Eye (tissue), 1 donor: ENCODE data around the gene TXLNB.
"Not testable (repeated sequence)": the region's sequence is repeated elsewhere in the genome, so short reads cannot be mapped to it uniquely, and the experiment has no call there.

Experiments
- DNase-seq: peaks from one replicate; pipeline ENCODE4 v3.0.0-alpha.2; 2015

TXLNB gene

GRCh38 chr6:139230391-139230840, 61.4 kb downstream of the TXLNB start:
- DNase-seq, result no peak

GRCh38 chr6:139228387-139228786, 63.4 kb downstream of the TXLNB start:
- DNase-seq, result not testable (repeated sequence)

- DNase-seq, result no peak
These were observed 72.1 kb downstream of the TXLNB start for GRCh38 chr6:139219746-139220145.

- peak; percentile 86 for DNase-seq
These were observed 72.5 kb downstream of the TXLNB start for GRCh38 chr6:139219271-139219729.

GRCh38 chr6:139212460-139212859, 79.3 kb downstream of the TXLNB start:
- DNase-seq, result not testable (repeated sequence)

- not testable (repeated sequence) for DNase-seq
These were observed 81.0 kb downstream of the TXLNB start for GRCh38 chr6:139210766-139211165.

GRCh38 chr6:139205843-139206242, 86.0 kb downstream of the TXLNB start:
- DNase-seq, result no peak

- no peak for DNase-seq
These were observed 86.8 kb downstream of the TXLNB start for GRCh38 chr6:139204978-139205377.

- DNase-seq, result no peak
These were observed 90.4 kb downstream of the TXLNB start for GRCh38 chr6:139201378-139201777.

- no peak for DNase-seq
These were observed 93.1 kb downstream of the TXLNB start for GRCh38 chr6:139198529-139199288.

- DNase-seq, result no peak
These were observed 97.1 kb downstream of the TXLNB start for GRCh38 chr6:139194740-139195139.
